H9 (cell line): ENCODE data around the gene BCAS3. TPM values are rescaled to one million over a fixed set of nuclear protein-coding genes. Genes with fewer than 3 reads are reported as not detected.

Source experiments
- DNase-seq: peaks from one replicate; pipeline ENCODE4 v3.0.0-alpha.2; 2017
- H2AFZ ChIP-seq: one replicate; pipeline ENCODE4 v1.6.1; 2013; ENCODE audit warnings: mild to moderate bottlenecking, low read length, control low read depth, moderate library complexity
- H2AK5ac ChIP-seq: 2 replicates; pipeline ENCODE4 v1.6.1; 2013; ENCODE audit warnings: low read length, control low read depth, mixed read lengths; ENCODE audit not compliant: insufficient read length
- H2BK120ac ChIP-seq: one replicate; pipeline ENCODE4 v1.6.1; 2013; ENCODE audit warnings: low read depth, mild to moderate bottlenecking, low read length, control low read depth, inconsistent platforms; ENCODE audit not compliant: poor library complexity, severe bottlenecking
- H2BK12ac ChIP-seq: 2 replicates; pipeline ENCODE4 v1.6.1; 2013; ENCODE audit warnings: low read length, control low read depth, mixed read lengths, low read depth; ENCODE audit not compliant: insufficient read length
- H2BK15ac ChIP-seq: 2 replicates; pipeline ENCODE4 v1.6.1; 2013; ENCODE audit warnings: low read depth, low read length, control low read depth
- H2BK20ac ChIP-seq: one replicate; pipeline ENCODE4 v1.6.1; 2013; ENCODE audit warnings: low read depth, mild to moderate bottlenecking, low read length, control low read depth, inconsistent platforms; ENCODE audit not compliant: poor library complexity, severe bottlenecking
- H2BK5ac ChIP-seq: 2 replicates; pipeline ENCODE4 v1.6.1; 2013; ENCODE audit warnings: low read length, control low read depth, mixed read lengths; ENCODE audit not compliant: insufficient read length
- H3K14ac ChIP-seq: 2 replicates; pipeline ENCODE4 v1.6.1; 2013; ENCODE audit warnings: low read length, control low read depth; ENCODE audit not compliant: insufficient read depth
- H3K18ac ChIP-seq: 2 replicates; pipeline ENCODE4 v1.6.1; 2013; ENCODE audit warnings: low read depth, mild to moderate bottlenecking, mixed read lengths, low read length, control low read depth; ENCODE audit not compliant: insufficient read length
- H3K23ac ChIP-seq: 2 replicates; pipeline ENCODE4 v1.6.1; 2013; ENCODE audit warnings: low read length, control low read depth, mixed read lengths, low read depth; ENCODE audit not compliant: insufficient read length
- H3K23me2 ChIP-seq: 2 replicates; pipeline ENCODE4 v1.6.1; 2013; ENCODE audit warnings: low read depth, mild to moderate bottlenecking, mixed read lengths, low read length, control low read depth; ENCODE audit not compliant: insufficient read length, poor library complexity, severe bottlenecking
- H3K27ac ChIP-seq: 2 replicates; pipeline ENCODE4 v1.5.1; 2013; ENCODE audit warnings: low read length, control low read depth, mixed read lengths, low read depth; ENCODE audit not compliant: insufficient read length
- H3K27me3 ChIP-seq: 2 replicates; pipeline ENCODE4 v1.6.1; 2013; ENCODE audit warnings: low read length, control low read depth, inconsistent platforms; ENCODE audit not compliant: insufficient read depth
- H3K4ac ChIP-seq: 2 replicates; pipeline ENCODE4 v1.6.1; 2013; ENCODE audit warnings: low read depth, mild to moderate bottlenecking, control low read depth, inconsistent platforms, low read length, moderate library complexity
- H3K4me1 ChIP-seq: 2 replicates; pipeline ENCODE4 v1.6.1; 2013; ENCODE audit warnings: low read length, control low read depth, inconsistent platforms; ENCODE audit not compliant: insufficient read depth
- H3K4me2 ChIP-seq: 2 replicates; pipeline ENCODE4 v1.6.1; 2013; ENCODE audit warnings: low read length, control low read depth, mixed read lengths; ENCODE audit not compliant: insufficient read length, insufficient read depth
- H3K56ac ChIP-seq: 2 replicates; pipeline ENCODE4 v1.6.1; 2013; ENCODE audit warnings: low read depth, mild to moderate bottlenecking, mixed read lengths, low read length, control low read depth; ENCODE audit not compliant: insufficient read length
- H3K79me1 ChIP-seq: 2 replicates; pipeline ENCODE4 v1.6.1; 2013; ENCODE audit warnings: low read depth, mild to moderate bottlenecking, moderate library complexity, low read length, control low read depth, inconsistent platforms; ENCODE audit not compliant: insufficient read depth, poor library complexity, severe bottlenecking
- H3K79me2 ChIP-seq: 2 replicates; pipeline ENCODE4 v1.6.1; 2013; ENCODE audit warnings: low read length, control low read depth, inconsistent platforms; ENCODE audit not compliant: insufficient read depth
- H3K9ac ChIP-seq: 2 replicates; pipeline ENCODE4 v1.6.1; 2013; ENCODE audit warnings: low read length, control low read depth, mixed read lengths; ENCODE audit not compliant: insufficient read length; ENCODE audit errors: extremely low read depth
- H3K9me3 ChIP-seq: one replicate; pipeline ENCODE4 v1.6.1; 2013; ENCODE audit warnings: low read depth, low read length, inconsistent platforms; ENCODE audit not compliant: control insufficient read depth
- H3T11ph ChIP-seq: one replicate; pipeline ENCODE4 v1.6.1; 2013; ENCODE audit warnings: mild to moderate bottlenecking, low read length, control low read depth, inconsistent platforms
- H4K20me1 ChIP-seq: one replicate; pipeline ENCODE4 v1.6.1; 2013; ENCODE audit not compliant: control insufficient read depth, insufficient read length, insufficient read depth
- H4K5ac ChIP-seq: 2 replicates; pipeline ENCODE4 v1.6.1; 2013; ENCODE audit warnings: low read depth, mild to moderate bottlenecking, mixed read lengths, low read length, control low read depth; ENCODE audit not compliant: insufficient read length
- H4K8ac ChIP-seq: replicated peaks from 2 replicates; pipeline ENCODE4 v1.6.1; 2013; ENCODE audit warnings: low read length, control low read depth, mixed read lengths, low read depth; ENCODE audit not compliant: insufficient read length
- H4K91ac ChIP-seq: 2 replicates; pipeline ENCODE4 v1.6.1; 2013; ENCODE audit warnings: low read depth, mild to moderate bottlenecking, moderate library complexity, mixed read lengths, low read length, control low read depth; ENCODE audit not compliant: insufficient read length
- H3K27ac Mint-ChIP-seq, 3 experiments: 2 replicates in 2 of 3; 3 replicates in 1 of 3; pipeline ENCODE4 v1.8.0; 2020 to 2021; ENCODE audit warnings: mixed read lengths in 3 of 3, mild to moderate bottlenecking in 1 of 3, moderate library complexity in 1 of 3
- H3K27me3 Mint-ChIP-seq: 2 replicates; pipeline ENCODE4 v1.8.0; 2021; ENCODE audit warnings: low read depth, mild to moderate bottlenecking, moderate library complexity, mixed read lengths
- H3K36me3 Mint-ChIP-seq, 3 experiments: 2 replicates in 2 of 3; 3 replicates in 1 of 3; pipeline ENCODE4 v1.8.0; 2020 to 2021; ENCODE audit warnings: low read depth in 3 of 3, mixed read lengths in 3 of 3; ENCODE audit not compliant: insufficient read depth in 1 of 3
- H3K4me1 Mint-ChIP-seq, 2 experiments: 2 replicates each; pipeline ENCODE4 v1.8.0; 2020; ENCODE audit warnings: mixed read lengths in 2 of 2
- H3K4me3 Mint-ChIP-seq, 2 experiments: 2 replicates in 1 of 2; 3 replicates in 1 of 2; pipeline ENCODE4 v1.8.0; 2020 to 2021; ENCODE audit warnings: mild to moderate bottlenecking in 2 of 2, mixed read lengths in 2 of 2, moderate library complexity in 1 of 2
- H3K9me3 Mint-ChIP-seq, 2 experiments: 2 replicates in 1 of 2; 3 replicates in 1 of 2; pipeline ENCODE4 v1.8.0; 2020; ENCODE audit warnings: mild to moderate bottlenecking in 2 of 2, mixed read lengths in 2 of 2, moderate library complexity in 1 of 2
- CTCF ChIP-seq: fragments of 200-600 bp; sonication (generic); conservative IDR thresholded peaks from 3 replicates; pipeline ENCODE4 v1.8.0; 2021; ENCODE audit warnings: antibody characterized with exemption, mild to moderate bottlenecking
- WGBS: extraction: QIAGEN DNeasy Blood & Tissue Kit; methylation state at CpG from one replicate; pipeline ENCODE4 v1.1.7; 2013; ENCODE audit warnings: missing lambda C conversion rate, low lambda C conversion rate, mixed read lengths; ENCODE audit not compliant: insufficient read length; ENCODE audit errors: extremely low coverage; 5-methylcytosine and 5-hydroxymethylcytosine counted together
- total RNA-seq: library from RNA; stranded (reverse); gene quantifications from 2 replicates; pipeline ENCODE4 v1.2.1, GENCODE V29; 2021

Gene BCAS3
- total RNA-seq, 1 experiment from 2014 or later: 22.4 TPM

- Histone ChIP-seq H4K5ac (no peak overlapping the region), H3K56ac (no peak overlapping the region), H3K79me1 (no peaks in the 10 kb centered on the region), H4K20me1 (no peaks in the 10 kb centered on the region), H3K14ac (no peak overlapping the region), H3K27ac (no peak overlapping the region), H2BK20ac (no peak overlapping the region), H3K4me1 (peaks cover 3% of the 10 kb centered on the region; the same call in 1 of the 2 replicates), H3K27me3 (no peaks in the 10 kb centered on the region), H3K18ac (no peak overlapping the region), H2AFZ (no peak overlapping the region), H3K9me3 (no peaks in the 10 kb centered on the region), H2BK120ac (no peak overlapping the region), H3K4ac (no peak overlapping the region), H2BK12ac (no peak overlapping the region), H3K4me2 (no peak overlapping the region), H2AK5ac (no peak overlapping the region), H3T11ph (no peak overlapping the region), H2BK15ac (no peak overlapping the region), H3K23me2 (no peaks in the 10 kb centered on the region), H4K8ac (no peak overlapping the region), H4K91ac (no peak overlapping the region), H2BK5ac (no peak overlapping the region), H3K23ac (no peak overlapping the region), H3K9ac (no peak overlapping the region), H3K79me2 (no peaks in the 10 kb centered on the region)
- no peak for TF ChIP-seq CTCF
- Mint-ChIP-seq H3K9me3 (no peaks in the 10 kb centered on the region), H3K36me3 (no peaks in the 10 kb centered on the region; a peak in 1 of 7 replicates), H3K27ac (no peak overlapping the region; a peak in 1 of 7 replicates), H3K27me3 (no peaks in the 10 kb centered on the region; the same call in 1 of the 2 replicates), H3K4me1 (peaks cover 28 to 35% of the 10 kb centered on the region in 2 experiments), H3K4me3 (no peak overlapping the region)
- WGBS: no CpG with 5 or more reads among the region's 12 CpGs
- no peak for DNase-seq
These were observed 676.0 kb downstream of the BCAS3 start for GRCh38 chr17:61353615-61354014.
